ENCODE results near the gene C9orf43. TPM values are rescaled to one million over a fixed set of nuclear protein-coding genes. Genes with fewer than 3 reads are reported as not detected.
"Not testable (repeated sequence)": the region's sequence is repeated elsewhere in the genome, so short reads cannot be mapped to it uniquely, and the experiment has no call there.

C9orf43 gene
- polyA plus RNA-seq, 1 donor = 0.28 TPM

- DNase-seq = no peak
Measured at GRCh38 chr9:113421726-113422125, 11.2 kb downstream of the C9orf43 start.

- no peak for DNase-seq
Measured at GRCh38 chr9:113425072-113425471, 14.5 kb downstream of the C9orf43 start.

DNA sequence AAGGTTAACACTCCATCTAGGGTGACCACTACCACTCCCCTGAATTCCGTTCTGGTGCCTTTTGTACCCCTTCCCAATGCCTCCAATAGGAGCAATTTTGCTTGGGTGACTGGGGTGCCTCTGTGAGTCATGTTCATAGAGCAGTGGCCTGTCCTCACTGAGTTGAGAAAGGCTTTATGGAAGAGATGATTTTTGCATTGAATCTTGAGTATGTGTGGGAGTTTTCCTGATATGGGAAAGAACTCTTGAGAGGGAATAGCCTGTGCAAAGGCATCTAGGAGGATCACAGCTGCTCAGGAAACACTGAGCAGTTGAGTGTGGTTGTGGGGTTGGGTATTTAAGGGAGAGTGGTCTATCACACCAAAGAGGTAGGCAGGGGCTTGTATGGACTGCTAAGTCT is 16.2 kb downstream of the C9orf43 start:
- DNase-seq = no peak

DNA sequence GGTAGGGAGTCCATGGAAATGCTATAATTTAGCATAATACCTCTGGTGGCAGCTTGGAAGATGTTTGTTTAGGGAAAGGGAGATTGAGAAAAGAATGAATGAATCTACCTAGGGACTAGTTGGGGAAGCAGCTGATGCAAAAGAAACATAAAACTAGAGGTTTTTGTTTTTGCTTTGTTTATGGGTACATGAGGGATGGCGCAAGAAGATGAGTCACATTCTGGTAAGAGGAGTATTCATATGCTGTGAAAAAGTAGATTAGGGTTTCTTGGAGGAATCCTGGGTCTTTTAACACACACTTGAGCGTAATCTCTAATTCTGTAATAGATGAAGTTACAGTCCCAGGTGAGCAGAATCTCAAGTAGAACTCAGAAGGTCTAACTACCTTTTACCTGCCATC is 17.1 kb downstream of the C9orf43 start:
- DNase-seq = no peak

DNA sequence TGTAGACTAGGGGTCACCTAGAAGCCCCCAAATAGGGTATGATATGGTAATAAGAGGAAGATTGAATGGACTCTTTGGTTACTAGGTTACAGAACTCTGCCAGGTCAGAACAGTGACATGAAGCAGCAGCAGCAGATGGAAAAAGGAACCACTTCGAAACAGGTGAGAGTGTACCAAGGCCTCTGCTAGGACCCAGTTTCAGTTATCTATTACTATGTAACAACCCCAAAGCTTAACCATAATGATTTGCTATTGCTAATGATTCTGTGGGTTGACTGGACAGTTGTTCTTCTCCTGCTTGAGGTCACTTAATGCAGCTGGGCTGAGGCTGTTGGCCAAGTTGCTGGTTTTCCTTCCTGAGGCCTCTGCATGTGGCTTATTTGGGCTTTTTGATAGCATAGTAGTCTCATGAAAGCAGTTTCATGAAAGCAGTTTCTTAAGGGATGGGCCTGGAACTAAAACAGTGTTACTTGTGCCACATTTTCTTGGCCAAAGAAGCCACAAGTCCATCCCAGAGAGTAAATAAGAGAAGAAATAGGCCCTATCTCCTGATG is 17.6 kb downstream of the C9orf43 start:
- no peak for DNase-seq

GRCh38 chr9:113431191-113431590 is 20.6 kb downstream of the C9orf43 start:
- no peak for DNase-seq

- DNase-seq = no peak
Measured at GRCh38 chr9:113436728-113437515, 26.4 kb downstream of the C9orf43 start.

DNA sequence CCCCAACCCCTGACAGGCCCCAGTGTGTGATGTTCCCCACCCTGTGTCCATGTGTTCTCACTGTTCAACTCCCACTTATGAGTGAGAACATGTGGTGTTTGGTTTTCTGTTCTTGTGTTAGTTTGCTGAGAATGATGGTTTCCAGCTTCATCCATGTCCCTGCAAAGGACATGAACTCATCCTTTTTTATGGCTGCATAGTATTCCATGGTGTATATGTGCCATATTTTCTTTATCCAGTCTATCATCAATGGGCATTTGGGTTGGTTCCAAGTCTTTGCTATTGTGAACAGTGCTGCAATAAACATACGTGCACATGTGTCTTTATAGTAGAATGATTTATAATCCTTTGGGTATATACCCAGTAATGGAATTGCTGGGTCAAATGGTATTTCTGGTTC is 27.2 kb downstream of the C9orf43 start:
- DNase-seq = not testable (repeated sequence)

DNA sequence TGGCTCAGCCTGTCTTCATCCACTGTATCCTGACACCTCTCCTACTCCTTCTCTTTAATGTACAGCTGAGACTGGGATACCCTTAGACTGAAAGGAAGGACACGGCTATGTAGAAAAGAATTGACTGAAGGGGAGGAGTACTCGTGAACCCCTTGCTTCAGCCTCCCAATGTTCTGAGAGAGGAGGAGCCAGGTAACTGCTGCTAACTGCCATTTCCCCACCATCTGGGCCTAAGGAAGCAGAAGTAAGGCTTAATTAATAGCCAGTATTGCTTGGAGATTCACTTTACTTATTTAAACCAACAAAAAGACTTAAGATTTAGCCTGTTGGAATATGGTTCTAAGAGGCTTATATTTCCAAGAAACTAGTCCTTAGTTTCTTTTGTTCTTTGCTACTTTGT is 34.2 kb downstream of the C9orf43 start:
- DNase-seq = no peak

GRCh38 chr9:113446323-113446740 is 35.8 kb downstream of the C9orf43 start:
- peak; percentile 47 for DNase-seq

- DNase-seq = no peak
Measured at GRCh38 chr9:113449376-113449775, 38.8 kb downstream of the C9orf43 start.

GRCh38 chr9:113452113-113452605 is 41.6 kb downstream of the C9orf43 start:
- no peak for DNase-seq

- peak; percentile 46 for DNase-seq
Measured at GRCh38 chr9:113454914-113455761, 44.6 kb downstream of the C9orf43 start.

GRCh38 chr9:113456235-113456634 is 45.7 kb downstream of the C9orf43 start:
- no peak for DNase-seq

DNA sequence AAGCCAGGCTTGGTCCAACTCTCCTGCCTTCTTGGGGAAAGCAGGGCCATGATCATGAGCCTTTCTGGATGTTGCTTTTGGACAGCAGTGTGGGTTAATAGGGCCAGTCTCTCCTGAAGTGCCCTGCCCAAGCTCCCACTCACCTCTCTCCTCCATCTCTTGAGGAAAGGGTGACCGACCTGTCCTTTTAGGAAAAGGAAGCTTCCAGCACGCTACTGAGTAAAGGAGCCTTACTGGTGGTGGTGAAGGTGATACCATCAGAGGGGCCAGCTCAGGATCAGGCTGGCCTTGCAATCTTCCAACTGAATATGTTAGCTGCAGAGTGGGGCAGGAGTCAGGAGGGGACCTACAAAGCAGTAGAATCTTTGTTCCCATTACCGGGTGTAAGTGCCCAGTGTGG is 50.7 kb downstream of the C9orf43 start:
- DNase-seq = no peak

- no peak for DNase-seq
Measured at GRCh38 chr9:113461943-113462342, 51.4 kb downstream of the C9orf43 start.

- DNase-seq = no peak
Measured at GRCh38 chr9:113462781-113463286, 52.3 kb downstream of the C9orf43 start.

- DNase-seq = peak; percentile 23
Measured at GRCh38 chr9:113463418-113464285, 53.1 kb downstream of the C9orf43 start, which contains the start of gene RGS3. TSS of gene RGS3 (plus strand) at chr9:113463727. CDS start at chr9:113463803, 76 bp downstream.

GRCh38 chr9:113464286-113464660 is 53.7 kb downstream of the C9orf43 start:
- DNase-seq = no peak

DNA sequence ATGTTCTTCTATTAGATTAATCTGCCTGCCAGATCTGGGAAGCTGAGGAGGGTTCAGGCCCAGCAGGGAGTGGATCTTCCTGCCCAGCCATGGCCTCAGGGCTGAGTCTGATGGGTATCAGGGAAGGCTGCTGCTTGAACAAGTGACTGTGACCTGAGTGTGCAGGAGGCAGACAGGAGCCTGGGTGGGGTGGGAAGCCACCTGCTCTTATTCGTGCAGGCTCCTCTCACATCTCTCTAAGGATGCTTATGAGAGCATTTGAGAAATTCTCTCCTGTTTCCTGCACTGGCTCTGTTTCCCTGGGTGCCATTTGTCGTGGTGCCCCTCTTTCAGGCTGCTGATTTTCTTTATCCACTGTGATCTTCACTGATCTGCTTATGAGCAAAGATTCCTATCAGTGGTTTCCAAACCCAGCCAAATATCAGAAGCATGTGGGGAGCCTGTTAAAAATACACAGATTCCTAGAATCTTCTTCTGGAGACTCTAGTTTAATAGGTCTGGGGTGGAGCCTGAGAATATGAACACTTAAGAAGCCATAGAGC is 55.1 kb downstream of the C9orf43 start:
- DNase-seq = no peak

GRCh38 chr9:113467183-113467582 is 56.6 kb downstream of the C9orf43 start:
- no peak for DNase-seq

Data from hindlimb muscle (tissue), 1 donor.